Activated CD8-positive, alpha-beta memory T cell treated with anti-CD3 and anti-CD28 coated beads, Interleukin-2, amount 10 ng/mL, durations not matched to agents 7 days and 5 days (primary cell): ENCODE measurements around the gene MALRD1. TPM values are rescaled to one million over a fixed set of nuclear protein-coding genes. Genes with fewer than 3 reads are reported as not detected.

Experiments used
- ATAC-seq: fragments of 150-1000 bp; cut with Tn5 transposase; one replicate; pipeline ENCODE4 v1.10.0; 2021; ENCODE audit warnings: moderate library complexity
- CTCF ChIA-PET: fragments of 350-600 bp; sonication (Branson Sonifier 250); formaldehyde crosslinking; loops from one replicate; lab custom pipeline; 2021; ENCODE audit warnings: antibody characterized with exemption; lab: Charles Lee
- DNase-seq: peaks from one replicate; pipeline ENCODE4 v3.0.0-alpha.2; 2020
- H3K27ac Mint-ChIP-seq: one replicate; pipeline ENCODE4 v1.8.0; 2021; ENCODE audit warnings: mild to moderate bottlenecking, mixed read lengths
- H3K27me3 Mint-ChIP-seq: one replicate; pipeline ENCODE4 v1.8.0; 2021; ENCODE audit warnings: mixed read lengths
- H3K36me3 Mint-ChIP-seq: one replicate; pipeline ENCODE4 v1.8.0; 2021; ENCODE audit warnings: mild to moderate bottlenecking, mixed read lengths
- H3K4me1 Mint-ChIP-seq: one replicate; pipeline ENCODE4 v1.8.0; 2021; ENCODE audit warnings: mixed read lengths
- H3K4me3 Mint-ChIP-seq: one replicate; pipeline ENCODE4 v1.8.0; 2021; ENCODE audit warnings: mild to moderate bottlenecking, moderate library complexity, mixed read lengths
- H3K9me3 Mint-ChIP-seq: one replicate; pipeline ENCODE4 v1.8.0; 2022; ENCODE audit warnings: low read depth, mixed read lengths
- total RNA-seq, 2 experiments: library from RNA; stranded (reverse); gene quantifications; one replicate each; pipeline ENCODE4 v1.2.3, GENCODE V29; 2021

The MALRD1 gene
- total RNA-seq, 2 experiments from 2014 or later = not detected

DNA sequence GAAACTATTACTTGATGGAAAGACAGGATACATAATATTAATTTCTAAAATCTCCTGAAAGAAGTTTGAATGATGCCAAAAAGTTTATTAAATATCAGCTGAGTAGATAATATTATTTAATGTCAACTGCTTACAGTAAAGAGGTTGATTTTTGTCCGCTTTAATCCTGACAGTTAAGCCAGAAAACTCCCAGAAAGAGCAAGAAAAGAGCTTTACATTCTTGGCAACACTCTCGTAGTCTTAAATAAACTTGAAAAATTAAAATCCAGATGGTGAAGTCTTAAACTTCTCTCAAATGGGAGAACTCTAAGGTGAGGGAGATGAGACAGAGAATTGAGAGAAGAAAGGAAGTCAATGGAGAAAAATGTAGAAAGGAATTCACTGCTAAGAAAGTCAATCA is 568.4 kb downstream of the MALRD1 start:
- Mint-ChIP-seq H3K4me1 (no peaks in the 10 kb centered on the region), H3K27ac (no peak overlapping the region), H3K9me3 (peaks cover 4% of the 10 kb centered on the region), H3K27me3 (no peaks in the 10 kb centered on the region), H3K4me3 (no peak overlapping the region), H3K36me3 (no peaks in the 10 kb centered on the region)
- ATAC-seq = no peak
- CTCF ChIA-PET = no interaction called here
- DNase-seq = no peak

GRCh38 chr10:19620811-19621210 is 572.2 kb downstream of the MALRD1 start:
- no peak for DNase-seq
- Mint-ChIP-seq H3K36me3 (no peaks in the 10 kb centered on the region), H3K9me3 (peaks cover 4% of the 10 kb centered on the region), H3K27ac (no peak overlapping the region), H3K4me3 (no peak overlapping the region), H3K4me1 (no peaks in the 10 kb centered on the region), H3K27me3 (no peaks in the 10 kb centered on the region)
- no peak for ATAC-seq
- CTCF ChIA-PET = no interaction called here

DNA sequence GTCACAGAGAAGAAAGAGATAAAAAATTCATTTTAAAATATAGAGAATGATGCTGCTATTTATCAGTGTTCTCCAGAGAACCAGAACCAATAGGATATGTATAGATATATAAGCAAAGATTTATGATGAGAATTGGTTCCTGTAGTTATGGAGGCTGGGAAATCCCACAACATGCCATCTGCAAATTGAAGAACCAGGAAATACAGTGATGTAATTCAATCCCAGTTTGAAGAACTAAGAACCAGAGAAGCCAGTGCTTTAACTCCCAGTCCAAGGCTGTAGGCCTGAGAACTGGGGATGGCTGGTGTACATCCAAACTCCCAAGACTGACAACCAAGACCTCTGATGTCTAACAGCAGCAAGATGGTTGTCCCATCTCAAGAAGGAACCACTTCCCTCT is 574.7 kb downstream of the MALRD1 start:
- DNase-seq (no peak), ATAC-seq (no peak)
- no peaks in the 10 kb centered on the region for H3K27me3 Mint-ChIP-seq
- no peak overlapping the region for H3K4me3 Mint-ChIP-seq
- CTCF ChIA-PET = no interaction called here
- H3K36me3 Mint-ChIP-seq = no peaks in the 10 kb centered on the region
- H3K4me1 Mint-ChIP-seq = no peaks in the 10 kb centered on the region
- H3K9me3 Mint-ChIP-seq = peaks cover 4% of the 10 kb centered on the region
- H3K27ac Mint-ChIP-seq = no peak overlapping the region

GRCh38 chr10:19626156-19626555 is 577.6 kb downstream of the MALRD1 start:
- Mint-ChIP-seq H3K27me3 (no peaks in the 10 kb centered on the region), H3K4me1 (no peaks in the 10 kb centered on the region), H3K27ac (no peak overlapping the region), H3K4me3 (no peak overlapping the region), H3K9me3 (no peaks in the 10 kb centered on the region), H3K36me3 (no peaks in the 10 kb centered on the region)
- ATAC-seq (no peak), DNase-seq (no peak)
- CTCF ChIA-PET = no interaction called here

GRCh38 chr10:19628767-19629560 is 580.4 kb downstream of the MALRD1 start:
- CTCF ChIA-PET = no interaction called here
- no peaks in the 10 kb centered on the region for H3K4me1 Mint-ChIP-seq
- no peak for ATAC-seq

DNA sequence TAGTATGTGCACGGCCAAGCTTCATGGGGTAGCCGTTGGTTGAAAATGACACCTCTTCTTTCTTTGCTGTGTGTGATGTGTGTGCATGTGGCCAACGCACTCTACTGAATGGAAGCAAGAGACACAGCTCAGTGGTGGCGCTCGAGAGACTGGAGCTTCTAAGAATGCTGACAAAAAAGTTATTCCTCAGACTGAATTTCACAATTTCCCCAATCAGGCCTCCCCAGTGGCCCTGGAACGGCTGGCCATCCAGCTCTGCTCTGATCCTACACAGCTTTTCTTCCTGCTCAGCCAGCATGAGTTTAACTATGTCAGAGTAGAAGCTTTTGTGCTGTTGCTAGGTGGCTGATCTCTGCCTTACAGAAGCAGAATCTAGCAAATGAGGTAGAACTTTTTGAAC is 581.0 kb downstream of the MALRD1 start:
- H3K9me3 Mint-ChIP-seq = peaks cover 6% of the 10 kb centered on the region
- H3K27ac Mint-ChIP-seq = no peak overlapping the region
- no peaks in the 10 kb centered on the region for H3K36me3 Mint-ChIP-seq
- CTCF ChIA-PET = no interaction called here
- no peak for ATAC-seq
- no peak overlapping the region for H3K4me3 Mint-ChIP-seq
- no peaks in the 10 kb centered on the region for H3K4me1 Mint-ChIP-seq
- no peaks in the 10 kb centered on the region for H3K27me3 Mint-ChIP-seq
- DNase-seq = no peak

More at GRCh38 chr10:19628767-19629560, 580.4 kb downstream of the MALRD1 start:
- Mint-ChIP-seq H3K27me3 (no peaks in the 10 kb centered on the region), H3K36me3 (no peaks in the 10 kb centered on the region), H3K4me3 (no peak overlapping the region), H3K27ac (no peak overlapping the region), H3K9me3 (peaks cover 3% of the 10 kb centered on the region)
- DNase-seq = no peak

DNA sequence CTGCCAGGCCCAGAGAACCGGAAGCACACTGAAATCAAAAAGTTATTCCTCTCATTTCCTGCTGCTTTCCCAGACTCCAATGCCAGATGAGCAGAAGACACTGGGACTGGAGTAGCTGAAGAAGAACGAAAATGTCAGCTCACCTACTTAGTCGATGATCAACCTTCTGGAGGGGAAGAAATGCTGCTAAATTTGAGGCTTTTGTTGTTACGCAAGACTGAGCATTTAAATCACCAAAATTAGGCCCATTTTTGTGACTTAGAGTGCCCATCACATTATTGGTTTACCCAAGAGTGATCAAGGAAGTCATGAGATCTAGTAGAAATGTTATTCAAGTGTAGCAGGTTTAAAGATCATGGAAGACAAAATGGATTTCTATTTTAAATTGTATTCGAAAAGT is 585.6 kb downstream of the MALRD1 start:
- no peak overlapping the region for H3K27ac Mint-ChIP-seq
- no peaks in the 10 kb centered on the region for H3K27me3 Mint-ChIP-seq
- DNase-seq (no peak), ATAC-seq (no peak)
- CTCF ChIA-PET = no interaction called here
- H3K36me3 Mint-ChIP-seq = no peaks in the 10 kb centered on the region
- H3K4me3 Mint-ChIP-seq = no peak overlapping the region
- H3K9me3 Mint-ChIP-seq = peaks cover 8% of the 10 kb centered on the region
- H3K4me1 Mint-ChIP-seq = no peaks in the 10 kb centered on the region

- ATAC-seq (no peak), DNase-seq (no peak)
- Mint-ChIP-seq H3K9me3 (peaks cover 9% of the 10 kb centered on the region), H3K27ac (no peak overlapping the region), H3K4me3 (no peak overlapping the region), H3K36me3 (no peaks in the 10 kb centered on the region), H3K4me1 (no peaks in the 10 kb centered on the region), H3K27me3 (no peaks in the 10 kb centered on the region)
- CTCF ChIA-PET = no interaction called here
Observed at GRCh38 chr10:19638182-19638895, 589.7 kb downstream of the MALRD1 start.

- no peaks in the 10 kb centered on the region for H3K36me3 Mint-ChIP-seq
- H3K4me3 Mint-ChIP-seq = no peak overlapping the region
- ATAC-seq (no peak), DNase-seq (no peak)
- no peaks in the 10 kb centered on the region for H3K4me1 Mint-ChIP-seq
- CTCF ChIA-PET = no interaction called here
- H3K27ac Mint-ChIP-seq = no peak overlapping the region
- H3K27me3 Mint-ChIP-seq = no peaks in the 10 kb centered on the region
- peaks cover 12% of the 10 kb centered on the region for H3K9me3 Mint-ChIP-seq
Observed at GRCh38 chr10:19638896-19639233, 590.3 kb downstream of the MALRD1 start.

DNA sequence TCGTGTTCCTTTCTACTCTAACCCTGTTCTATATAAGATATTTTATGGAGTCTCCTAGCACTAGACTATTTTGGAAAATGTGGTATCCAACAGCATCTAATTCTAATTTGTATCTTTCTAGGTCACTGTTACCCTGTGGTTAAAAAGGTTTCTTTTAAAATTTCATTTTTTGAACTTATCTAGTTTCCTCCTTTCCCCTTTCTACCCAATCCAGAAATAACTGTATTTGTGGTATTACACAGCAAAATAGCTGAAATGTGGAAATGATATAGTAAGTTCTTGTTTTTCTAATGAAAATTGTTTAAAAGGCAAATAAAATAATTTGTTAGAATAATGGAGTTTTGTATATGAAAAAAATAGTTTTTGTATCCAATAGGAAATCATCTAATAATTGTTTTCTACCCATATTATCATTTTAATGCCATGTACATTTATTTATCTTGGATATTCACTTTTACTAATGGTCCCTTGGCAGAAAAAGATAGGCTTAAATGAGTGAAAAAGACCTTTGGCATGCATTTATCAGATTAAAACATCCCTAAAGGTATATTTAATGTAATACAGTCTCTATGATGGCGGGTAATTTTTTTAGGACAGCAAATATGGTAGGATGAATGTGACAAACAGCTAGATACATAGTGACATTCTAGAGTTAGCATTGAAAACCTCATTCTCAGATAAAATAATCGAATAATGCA is 592.1 kb downstream of the MALRD1 start:
- DNase-seq = no peak
- CTCF ChIA-PET = no interaction called here
- H3K4me1 Mint-ChIP-seq = no peaks in the 10 kb centered on the region
- no peak for ATAC-seq
- no peaks in the 10 kb centered on the region for H3K27me3 Mint-ChIP-seq
- H3K27ac Mint-ChIP-seq = no peak overlapping the region
- H3K36me3 Mint-ChIP-seq = no peaks in the 10 kb centered on the region
- peaks cover 9% of the 10 kb centered on the region for H3K9me3 Mint-ChIP-seq
- no peak overlapping the region for H3K4me3 Mint-ChIP-seq

- no peaks in the 10 kb centered on the region for H3K36me3 Mint-ChIP-seq
- H3K4me1 Mint-ChIP-seq = no peaks in the 10 kb centered on the region
- ATAC-seq (no peak), DNase-seq (no peak)
- no peaks in the 10 kb centered on the region for H3K27me3 Mint-ChIP-seq
- H3K4me3 Mint-ChIP-seq = no peak overlapping the region
- CTCF ChIA-PET = no interaction called here
- H3K27ac Mint-ChIP-seq = no peak overlapping the region
- H3K9me3 Mint-ChIP-seq = peaks cover 1% of the 10 kb centered on the region
Observed at GRCh38 chr10:19651549-19651948, 602.9 kb downstream of the MALRD1 start.

- DNase-seq (no peak), ATAC-seq (no peak)
- H3K9me3 Mint-ChIP-seq = peaks cover 1% of the 10 kb centered on the region
- H3K36me3 Mint-ChIP-seq = no peaks in the 10 kb centered on the region
- H3K4me1 Mint-ChIP-seq = no peaks in the 10 kb centered on the region
- H3K27ac Mint-ChIP-seq = no peak overlapping the region
- CTCF ChIA-PET = no interaction called here
- H3K27me3 Mint-ChIP-seq = no peaks in the 10 kb centered on the region
- H3K4me3 Mint-ChIP-seq = no peak overlapping the region
Observed at GRCh38 chr10:19652750-19653149, 604.1 kb downstream of the MALRD1 start.

GRCh38 chr10:19653931-19654330 is 605.3 kb downstream of the MALRD1 start:
- H3K9me3 Mint-ChIP-seq = peaks cover 5% of the 10 kb centered on the region
- CTCF ChIA-PET = no interaction called here
- ATAC-seq = no peak
- no peaks in the 10 kb centered on the region for H3K36me3 Mint-ChIP-seq
- no peak overlapping the region for H3K27ac Mint-ChIP-seq
- DNase-seq = no peak
- no peak overlapping the region for H3K4me3 Mint-ChIP-seq
- no peaks in the 10 kb centered on the region for H3K27me3 Mint-ChIP-seq
- H3K4me1 Mint-ChIP-seq = no peaks in the 10 kb centered on the region

DNA sequence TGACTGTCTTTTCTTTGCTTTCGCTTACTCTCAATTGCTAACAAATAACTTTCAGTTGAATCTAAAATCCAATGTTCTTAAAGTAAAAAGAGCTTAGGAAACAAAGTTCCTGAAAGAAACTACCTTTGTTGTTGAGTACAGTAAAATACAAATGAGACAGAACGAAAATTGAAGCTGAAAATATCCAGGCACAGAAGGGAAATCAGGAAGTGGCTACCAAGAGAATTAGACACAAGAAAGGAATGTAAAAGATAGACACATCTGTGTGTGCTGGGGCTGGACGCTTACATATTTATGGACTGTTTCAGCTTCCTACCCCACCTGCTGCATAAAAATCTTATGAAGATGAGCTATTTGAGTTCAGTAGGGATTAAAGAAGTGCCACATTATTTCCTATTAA is 606.0 kb downstream of the MALRD1 start:
- no peak for ATAC-seq
- Mint-ChIP-seq H3K27me3 (no peaks in the 10 kb centered on the region), H3K9me3 (peaks cover 5% of the 10 kb centered on the region), H3K4me1 (no peaks in the 10 kb centered on the region), H3K27ac (no peak overlapping the region), H3K36me3 (no peaks in the 10 kb centered on the region), H3K4me3 (no peak overlapping the region)
- CTCF ChIA-PET = no interaction called here
- no peak for DNase-seq
